Breast epithelium (tissue), 4 donors: ENCODE results near the gene SLC12A5. TPM values are rescaled to one million over a fixed set of nuclear protein-coding genes. Genes with fewer than 3 reads are reported as not detected.
A peak's percentile ranks its signal among the peaks of the same experiment; 100 is the strongest.
"Not testable (repeated sequence)": the region's sequence is repeated elsewhere in the genome, so short reads cannot be mapped to it uniquely, and the experiment has no call there.

Source experiments
- DNase-seq, 2 donors: peaks; one replicate each; pipeline ENCODE4 v3.0.0-alpha.2; 2019; ENCODE audit warnings: low spot score in 2 of 2
- H3K27ac ChIP-seq, 2 donors: fragments of 200-600 bp; sonication (generic) in 1 of 2; one replicate each; pipeline ENCODE4 v1.5.1; 2016 to 2019; ENCODE audit warnings: mild to moderate bottlenecking in 1 of 2
- H3K27me3 ChIP-seq, 2 donors: fragments of 200-600 bp; sonication (generic) in 1 of 2; one replicate each; pipeline versions ENCODE4 v1.5.1 to v1.6.0; 2017 to 2019; ENCODE audit warnings: control low read depth in 1 of 2, mild to moderate bottlenecking in 1 of 2
- H3K36me3 ChIP-seq: fragments of 200-600 bp; one replicate; pipeline ENCODE4 v1.5.1; 2019
- H3K4me1 ChIP-seq, 2 donors: fragments of 200-600 bp; sonication (generic); one replicate each; pipeline ENCODE4 v1.5.1; 2016 to 2019; ENCODE audit warnings: control low read depth in 1 of 2
- H3K4me3 ChIP-seq, 3 donors: fragments of 200-600 bp; sonication (generic); 1 replicate in 2 of 3; 2 replicates in 1 of 3; pipeline ENCODE4 v1.5.1; 2016 to 2019; ENCODE audit warnings: mild to moderate bottlenecking in 3 of 3, moderate library complexity in 2 of 3
- H3K9me3 ChIP-seq, 2 donors: fragments of 200-600 bp; sonication (generic) in 1 of 2; one replicate each; pipeline ENCODE4 v1.5.1; 2016 to 2019; ENCODE audit warnings: control low read depth in 1 of 2
- CTCF ChIP-seq, 3 donors: fragments of 450-650 bp; IDR thresholded peaks; one replicate each; pipeline ENCODE4 v1.5.1; 2016 to 2017; ENCODE audit warnings: antibody characterized with exemption in 3 of 3, mild to moderate bottlenecking in 3 of 3, moderate library complexity in 3 of 3
- POLR2A ChIP-seq: fragments of 450-650 bp; IDR thresholded peaks from one replicate; pipeline ENCODE4 v1.6.1; 2016; ENCODE audit warnings: antibody characterized with exemption, mild to moderate bottlenecking, moderate library complexity
- POLR2AphosphoS5 ChIP-seq, 3 donors: sonication (generic); formaldehyde crosslinking; IDR thresholded peaks; one replicate each; pipeline ENCODE4 v1.6.1; 2017; ENCODE audit warnings: antibody characterized with exemption in 3 of 3
- intact Hi-C: fragments of 100-400 bp; cut with DNase I; formaldehyde crosslinking; loops from one replicate; pipeline ENCODE4 v1.15.1; 2023; ENCODE audit warnings: low total_unique reads
- total RNA-seq, 3 donors: library from RNA; depleted of rRNA; stranded (reverse); fragments of >200 nt; gene quantifications; one replicate each; pipeline ENCODE4 v1.1.0, GENCODE V29; 2016

Gene SLC12A5
- total RNA-seq, 3 donors from 2014 or later = 0.33 TPM; not detected in 2

GRCh38 chr20:45991616-45992015, 37.4 kb upstream of the SLC12A5 start:
- H3K9me3 ChIP-seq = no peaks in the 10 kb centered on the region
- no peak for DNase-seq
- TF ChIP-seq POLR2AphosphoS5 (IDR thresholded peaks at IDR 0.05) (no peak), CTCF (IDR thresholded peaks at IDR 0.05) (no peak), POLR2A (no peak)
- H3K27me3 ChIP-seq = peaks cover 0 to 4% of the 10 kb centered on the region in 2 donors
- intact Hi-C loops = no loop called here
- no peak overlapping the region for H3K4me3 ChIP-seq
- H3K36me3 ChIP-seq = no peaks in the 10 kb centered on the region
- H3K27ac ChIP-seq = no peak overlapping the region
- no peaks in the 10 kb centered on the region for H3K4me1 ChIP-seq

- no peak overlapping the region for H3K4me3 ChIP-seq
- peak in 1 of 2 donors; percentile 70 for DNase-seq
- TF ChIP-seq POLR2A (no peak), POLR2AphosphoS5 (IDR thresholded peaks at IDR 0.05) (peak in 2 of 3 donors; percentile 29 to 41)
- intact Hi-C loops = no loop called here
- H3K4me1 ChIP-seq = no peaks in the 10 kb centered on the region
- H3K9me3 ChIP-seq = no peaks in the 10 kb centered on the region
- H3K36me3 ChIP-seq = no peaks in the 10 kb centered on the region
- H3K27ac ChIP-seq = peak overlapping the region in 1 of 2 donors; percentile 59
- peaks cover 0 to 12% of the 10 kb centered on the region in 2 donors for H3K27me3 ChIP-seq
These were observed 35.6 kb upstream of the SLC12A5 start for GRCh38 chr20:45993197-45993951.

- Histone ChIP-seq H3K4me3 (no peak overlapping the region), H3K4me1 (no peaks in the 10 kb centered on the region), H3K27ac (no peak overlapping the region), H3K27me3 (peaks cover 0 to 13% of the 10 kb centered on the region in 2 donors), H3K9me3 (no peaks in the 10 kb centered on the region), H3K36me3 (no peaks in the 10 kb centered on the region)
- intact Hi-C loops = no loop called here
- TF ChIP-seq POLR2A = no peak
- no peak for TF ChIP-seq POLR2AphosphoS5 (IDR thresholded peaks at IDR 0.05)
- no peak for TF ChIP-seq CTCF (IDR thresholded peaks at IDR 0.05)
- DNase-seq = no peak
These were observed 34.1 kb upstream of the SLC12A5 start for GRCh38 chr20:45994761-45995493.

- intact Hi-C loops = not testable (repeated sequence)
- peaks cover 0 to 13% of the 10 kb centered on the region in 2 donors for H3K27me3 ChIP-seq
These were observed 33.4 kb upstream of the SLC12A5 start for GRCh38 chr20:45995495-45996097.

GRCh38 chr20:45997187-45997586, 31.8 kb upstream of the SLC12A5 start:
- intact Hi-C loops = no loop called here
- Histone ChIP-seq H3K9me3 (no peaks in the 10 kb centered on the region), H3K27me3 (peaks cover 0 to 9% of the 10 kb centered on the region in 2 donors), H3K36me3 (no peaks in the 10 kb centered on the region), H3K27ac (no peak overlapping the region), H3K4me3 (no peak overlapping the region), H3K4me1 (no peaks in the 10 kb centered on the region)
- DNase-seq = no peak
- TF ChIP-seq POLR2AphosphoS5 (IDR thresholded peaks at IDR 0.05) = no peak
- no peak for TF ChIP-seq CTCF (IDR thresholded peaks at IDR 0.05)
- no peak for TF ChIP-seq POLR2A

More at GRCh38 chr20:45995495-45996097, 33.4 kb upstream of the SLC12A5 start:
- not testable (repeated sequence) for H3K9me3 ChIP-seq, H3K27ac ChIP-seq, H3K4me1 ChIP-seq, DNase-seq, H3K36me3 ChIP-seq, H3K4me3 ChIP-seq
